ENCODE data around the gene MST1R. TPM values are rescaled to one million over a fixed set of nuclear protein-coding genes. Genes with fewer than 3 reads are reported as not detected.
"Not testable (repeated sequence)": the region's sequence is repeated elsewhere in the genome, so short reads cannot be mapped to it uniquely, and the experiment has no call there.

Gene MST1R
- total RNA-seq, 4 donors from 2014 or later: 1.7 to 6.1 (median 3.1) TPM

- intact Hi-C loops (cut with DNase I): no loop called here
These were observed 21.8 kb upstream of the MST1R start for GRCh38 chr3:49925485-49925884.

DNA sequence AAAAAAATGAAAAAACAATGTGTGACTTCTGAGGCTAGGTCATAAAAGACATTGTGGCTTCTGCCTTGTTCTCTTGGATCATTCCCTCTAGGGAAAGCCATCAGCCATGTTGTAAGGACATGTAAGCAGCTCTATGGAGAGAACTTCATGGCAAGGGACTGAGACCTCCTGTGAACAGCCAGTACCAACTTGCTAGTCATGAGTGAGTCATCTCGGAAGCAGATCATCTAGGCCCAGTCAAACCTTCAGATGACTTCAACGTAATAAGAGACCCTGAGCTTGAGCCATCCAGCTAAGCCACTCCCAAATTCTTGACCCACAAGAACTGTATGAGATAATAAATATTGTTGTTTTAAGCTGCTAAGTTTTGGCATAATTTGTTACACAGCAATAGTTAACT is 21.0 kb upstream of the MST1R start:
- DNase-seq: no peak
- no peak overlapping the region for H3K27ac ChIP-seq
- 89 to 92% methylated on average over 2 of the region's 2 CpGs for WGBS, 2 donors
- no peaks in the 10 kb centered on the region for H3K27me3 ChIP-seq
- no peak overlapping the region for H3K4me3 ChIP-seq (replicated peaks in 1 of 3)
- TF ChIP-seq CTCF (IDR thresholded peaks at IDR 0.05) (no peak), POLR2A (IDR thresholded peaks at IDR 0.05) (no peak)
- intact Hi-C loops (cut with DNase I): no loop called here
- no peaks in the 10 kb centered on the region for H3K36me3 ChIP-seq
- peaks cover 16 to 20% of the 10 kb centered on the region in 2 donors for H3K4me1 ChIP-seq
- H3K9me3 ChIP-seq: no peaks in the 10 kb centered on the region

More at GRCh38 chr3:49925485-49925884, 21.8 kb upstream of the MST1R start:
- H3K27ac ChIP-seq: no peak overlapping the region
- no peaks in the 10 kb centered on the region for H3K27me3 ChIP-seq
- H3K36me3 ChIP-seq: no peaks in the 10 kb centered on the region
- 94 to 98% methylated on average over 2 of the region's 2 CpGs for WGBS, 2 donors
- DNase-seq: no peak
- no peak overlapping the region for H3K4me3 ChIP-seq (replicated peaks in 1 of 3)
- H3K9me3 ChIP-seq: no peaks in the 10 kb centered on the region
- TF ChIP-seq CTCF (IDR thresholded peaks at IDR 0.05) (no peak), POLR2A (IDR thresholded peaks at IDR 0.05) (no peak)
- peaks cover 18 to 28% of the 10 kb centered on the region in 2 donors for H3K4me1 ChIP-seq

DNA sequence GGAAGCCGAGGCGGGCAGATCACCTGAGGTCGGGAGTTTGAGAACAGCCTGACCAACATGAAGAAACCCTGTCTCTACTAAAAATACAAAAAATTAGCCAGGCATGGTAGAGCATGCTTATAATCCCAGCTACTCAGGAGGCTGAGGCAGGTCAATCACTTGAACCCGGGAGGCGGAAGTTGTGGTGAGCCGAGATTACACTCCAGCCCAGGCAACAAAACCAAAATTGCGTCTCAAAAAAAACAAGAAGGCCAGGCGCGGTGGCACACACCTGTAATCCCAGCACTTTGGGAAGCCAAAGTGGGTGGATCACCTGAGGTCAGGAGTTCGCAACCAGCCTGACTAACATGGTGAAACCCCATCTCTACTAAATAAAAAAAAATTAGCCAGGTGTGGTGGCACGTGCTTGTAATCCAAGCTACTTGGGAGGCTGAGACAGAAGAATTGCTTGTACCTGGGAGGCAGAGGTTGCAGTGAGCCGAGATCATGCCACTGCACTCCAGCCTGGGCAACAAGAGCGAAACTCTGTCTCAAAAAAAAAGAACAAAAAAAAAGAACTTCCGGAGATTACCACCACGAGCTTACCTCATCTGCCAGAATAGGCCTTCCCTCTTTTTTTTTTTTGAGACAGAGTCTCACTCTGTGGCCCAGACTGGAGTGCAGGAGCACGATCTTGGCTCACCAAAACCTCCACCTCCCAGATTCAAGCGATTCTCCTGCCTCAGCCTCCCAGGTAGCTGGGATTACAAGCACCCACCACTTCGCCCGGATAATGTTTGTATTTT is 14.3 kb upstream of the MST1R start:
- H3K4me3 ChIP-seq (replicated peaks in 1 of 3); H3K27ac ChIP-seq; intact Hi-C loops (cut with DNase I); H3K36me3 ChIP-seq; DNase-seq; H3K4me1 ChIP-seq; H3K27me3 ChIP-seq; H3K9me3 ChIP-seq: not testable (repeated sequence)
- WGBS, 2 donors: 94 to 96% methylated on average over 19 of the region's 19 CpGs

DNA sequence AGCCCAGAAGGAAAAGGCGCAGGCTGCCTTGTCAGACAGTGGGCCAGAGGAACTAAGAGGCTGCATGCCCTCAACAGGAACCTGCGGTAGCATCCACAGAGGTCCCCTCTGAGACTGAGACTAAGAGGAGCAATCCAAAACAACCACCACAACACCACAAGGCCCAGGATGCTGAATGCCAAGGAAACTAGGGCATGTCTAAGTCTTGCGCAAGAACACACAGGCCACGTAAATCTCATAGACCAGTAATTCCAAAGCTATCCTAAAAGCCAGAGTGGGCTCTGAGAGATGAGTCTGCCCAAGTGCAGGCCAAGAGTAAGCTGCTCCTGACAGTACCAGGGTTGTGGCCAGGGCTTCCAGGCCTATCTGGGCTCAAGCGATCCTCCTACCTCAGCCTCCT is 13.0 kb upstream of the MST1R start:
- H3K36me3 ChIP-seq: no peaks in the 10 kb centered on the region
- H3K4me3 ChIP-seq (replicated peaks in 1 of 3): no peak overlapping the region
- TF ChIP-seq CTCF (IDR thresholded peaks at IDR 0.05) (no peak), POLR2A (IDR thresholded peaks at IDR 0.05) (no peak)
- no peak overlapping the region for H3K27ac ChIP-seq
- no peaks in the 10 kb centered on the region for H3K9me3 ChIP-seq
- 88 to 93% methylated on average over 5 of the region's 5 CpGs for WGBS, 2 donors
- H3K27me3 ChIP-seq: no peaks in the 10 kb centered on the region
- intact Hi-C loops (cut with DNase I): no loop called here
- no peaks in the 10 kb centered on the region for H3K4me1 ChIP-seq
- DNase-seq: no peak

DNA sequence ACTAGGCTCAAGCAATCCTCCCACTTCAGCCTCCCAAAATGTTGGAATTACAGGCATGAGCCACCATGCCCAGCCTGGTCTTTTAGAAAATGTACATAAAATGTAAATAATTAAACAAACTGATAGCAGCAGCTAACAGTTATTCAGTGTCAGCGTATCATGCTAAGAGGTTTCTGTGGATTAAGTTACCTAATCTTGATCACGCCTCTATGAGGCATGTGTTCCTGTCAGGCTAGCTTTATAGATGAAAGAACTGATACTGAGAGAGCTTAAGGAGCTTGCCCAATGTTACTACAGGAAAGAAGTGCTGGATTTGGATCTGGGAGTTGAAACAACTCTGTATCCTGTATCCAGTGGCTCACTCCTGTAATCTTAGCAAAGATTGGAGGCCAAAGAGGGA is 11.2 kb upstream of the MST1R start:
- H3K36me3 ChIP-seq: peaks cover 0 to 3% of the 10 kb centered on the region in 2 donors
- DNase-seq: no peak
- intact Hi-C loops (cut with DNase I): no loop called here
- WGBS, 2 donors: 91 to 95% methylated on average over 2 of the region's 2 CpGs
- H3K27me3 ChIP-seq: no peaks in the 10 kb centered on the region
- TF ChIP-seq POLR2A (IDR thresholded peaks at IDR 0.05) (no peak), CTCF (IDR thresholded peaks at IDR 0.05) (no peak)
- no peaks in the 10 kb centered on the region for H3K9me3 ChIP-seq
- H3K4me1 ChIP-seq: no peaks in the 10 kb centered on the region
- H3K27ac ChIP-seq: no peak overlapping the region
- no peak overlapping the region for H3K4me3 ChIP-seq (replicated peaks in 1 of 3)
